ENCODE data around the gene PTGFR. TPM values are rescaled to one million over a fixed set of nuclear protein-coding genes. Genes with fewer than 3 reads are reported as not detected.
A peak's percentile ranks its signal among the peaks of the same experiment; 100 is the strongest.

Gene PTGFR
- total and polyA plus RNA-seq, 2 experiments from 2014 or later, result 1.1 to 5.3 TPM

GRCh38 chr1:78570539-78570938 is 79.8 kb downstream of the PTGFR start:
- TF ChIP-seq EZH2 (IDR thresholded peaks at IDR 0.05; ENCODE audit: borderline replicate concordance) (no peak), CTCF (IDR thresholded peaks at IDR 0.05; ENCODE audit: poor library complexity) (no peak), EZH2phosphoT487 (IDR thresholded peaks at IDR 0.05; ENCODE audit: low read depth, severe bottlenecking, unreplicated experiment) (no peak)
- 23% methylated on average over 2 of the region's 2 CpGs for WGBS (ENCODE audit: low lambda C conversion rate, missing lambda C conversion rate)
- DNase-seq (ENCODE audit: low spot score), result no peak

GRCh38 chr1:78577257-78578100 is 86.7 kb downstream of the PTGFR start:
- H3K27ac ChIP-seq, result no peak overlapping the region
- H3K79me2 ChIP-seq, result no peaks in the 10 kb centered on the region
- H3K4me2 ChIP-seq, result peak overlapping the region; percentile 14
- H3K27me3 ChIP-seq, result no peaks in the 10 kb centered on the region
- H3K9me2 ChIP-seq (replicated peaks; ENCODE audit: insufficient read depth), result no peaks in the 10 kb centered on the region
- no peak overlapping the region for H3K4me3 ChIP-seq
- H3K4me1 ChIP-seq (ENCODE audit: insufficient read depth), result no peaks in the 10 kb centered on the region
- no peaks in the 10 kb centered on the region for H4K20me1 ChIP-seq (ENCODE audit: insufficient read depth, poor library complexity, severe bottlenecking)
- no peaks in the 10 kb centered on the region for H3K9me3 ChIP-seq (ENCODE audit: low read depth)
- no peak for DNase-seq (ENCODE audit: low spot score)
- H3K36me3 ChIP-seq (replicated peaks; ENCODE audit: insufficient read depth, low read depth), result no peaks in the 10 kb centered on the region
- WGBS (ENCODE audit: low lambda C conversion rate, missing lambda C conversion rate), result 51% methylated on average over 9 of the region's 9 CpGs
- no peak for TF ChIP-seq CTCF (IDR thresholded peaks at IDR 0.05; ENCODE audit: poor library complexity)
- H2AFZ ChIP-seq, result no peak overlapping the region

More at GRCh38 chr1:78570539-78570938, 79.8 kb downstream of the PTGFR start:
- no peaks in the 10 kb centered on the region for H3K27me3 ChIP-seq
- no peaks in the 10 kb centered on the region for H3K4me1 ChIP-seq (ENCODE audit: insufficient read depth)
- H2AFZ ChIP-seq, result no peak overlapping the region
- H3K79me2 ChIP-seq, result no peaks in the 10 kb centered on the region
- H3K27ac ChIP-seq, result no peak overlapping the region
- no peaks in the 10 kb centered on the region for H3K9me3 ChIP-seq (ENCODE audit: low read depth)
- H3K9me2 ChIP-seq (replicated peaks; ENCODE audit: insufficient read depth), result no peaks in the 10 kb centered on the region
- H3K36me3 ChIP-seq (replicated peaks; ENCODE audit: insufficient read depth, low read depth), result no peaks in the 10 kb centered on the region
- H3K4me2 ChIP-seq, result no peak overlapping the region
- no peak overlapping the region for H3K4me3 ChIP-seq
- H4K20me1 ChIP-seq (ENCODE audit: insufficient read depth, poor library complexity, severe bottlenecking), result no peaks in the 10 kb centered on the region

- Histone ChIP-seq H2AFZ (no peak overlapping the region), H3K9me3 (ENCODE audit: low read depth) (no peaks in the 10 kb centered on the region), H3K4me2 (no peak overlapping the region), H3K27me3 (no peaks in the 10 kb centered on the region), H3K27ac (no peak overlapping the region), H3K9me2 (replicated peaks; ENCODE audit: insufficient read depth) (no peaks in the 10 kb centered on the region), H4K20me1 (ENCODE audit: insufficient read depth, poor library complexity, severe bottlenecking) (no peaks in the 10 kb centered on the region), H3K79me2 (no peaks in the 10 kb centered on the region), H3K4me1 (ENCODE audit: insufficient read depth) (no peaks in the 10 kb centered on the region), H3K36me3 (replicated peaks; ENCODE audit: insufficient read depth, low read depth) (no peaks in the 10 kb centered on the region), H3K4me3 (no peak overlapping the region)
- no peak for TF ChIP-seq CTCF (IDR thresholded peaks at IDR 0.05; ENCODE audit: poor library complexity)
- no peak for TF ChIP-seq EZH2phosphoT487 (IDR thresholded peaks at IDR 0.05; ENCODE audit: low read depth, severe bottlenecking, unreplicated experiment)
- TF ChIP-seq EZH2 (IDR thresholded peaks at IDR 0.05; ENCODE audit: borderline replicate concordance), result no peak
- DNase-seq (ENCODE audit: low spot score), result no peak
- WGBS (ENCODE audit: low lambda C conversion rate, missing lambda C conversion rate), result 54% methylated on average over 1 of the region's 1 CpG
Observed at GRCh38 chr1:78586572-78586971, 95.8 kb downstream of the PTGFR start.
